MCF 10A (cell line): ENCODE data around the gene BMERB1. TPM values are rescaled to one million over a fixed set of nuclear protein-coding genes. Genes with fewer than 3 reads are reported as not detected.

Experiments
- BruUV-seq: library from RNA; stranded (reverse); fragments of 400-500 nt; replicated peaks from 2 replicates; lab custom pipeline; 2021; lab: Mats Ljungman, UMichigan
- CTCF ChIA-PET: fragments of 300-600 bp; sonication (Branson Sonifier 250); formaldehyde crosslinking; extraction: SDS; loops from one replicate; lab custom pipeline; 2021; ENCODE audit warnings: antibody characterized with exemption, inconsistent platforms; lab: Yijun Ruan, JAX
- POLR2A ChIA-PET: fragments of 300-600, 350-650 bp; sonication (Branson Sonifier 250); formaldehyde crosslinking; extraction: SDS; loops from one replicate; lab custom pipeline; 2020; ENCODE audit warnings: antibody characterized with exemption, inconsistent platforms; lab: Yijun Ruan, JAX
- DNase-seq: peaks from one replicate; pipeline ENCODE4 v3.0.0-alpha.2; 2018; ENCODE audit not compliant: unreplicated experiment
- H3K27ac Mint-ChIP-seq: one replicate; pipeline ENCODE4 v1.8.0; 2022; ENCODE audit warnings: mild to moderate bottlenecking, low read depth, mixed read lengths; ENCODE audit not compliant: unreplicated experiment
- H3K27me3 Mint-ChIP-seq: one replicate; pipeline ENCODE4 v1.8.0; 2022; ENCODE audit warnings: mixed read lengths; ENCODE audit not compliant: insufficient read depth, unreplicated experiment
- H3K36me3 Mint-ChIP-seq: one replicate; pipeline ENCODE4 v1.8.0; 2022; ENCODE audit warnings: mild to moderate bottlenecking, moderate library complexity, mixed read lengths; ENCODE audit not compliant: insufficient read depth, unreplicated experiment
- H3K4me1 Mint-ChIP-seq: one replicate; pipeline ENCODE4 v1.8.0; 2022; ENCODE audit warnings: mixed read lengths; ENCODE audit not compliant: insufficient read depth, unreplicated experiment
- H3K4me3 Mint-ChIP-seq: one replicate; pipeline ENCODE4 v1.8.0; 2022; ENCODE audit warnings: mild to moderate bottlenecking, moderate library complexity, mixed read lengths; ENCODE audit not compliant: unreplicated experiment
- H3K9me3 Mint-ChIP-seq: one replicate; pipeline ENCODE4 v1.8.0; 2022; ENCODE audit warnings: mixed read lengths; ENCODE audit not compliant: unreplicated experiment
- CTCF ChIP-seq: fragments of 200-600 bp; IDR thresholded peaks from one replicate; pipeline ENCODE4 v1.8.0; 2022; ENCODE audit warnings: antibody characterized with exemption, mild to moderate bottlenecking; ENCODE audit not compliant: unreplicated experiment
- intact Hi-C: fragments of 100-400 bp; cut with micrococcal nuclease; formaldehyde crosslinking; loops from 2 replicates; pipeline ENCODE4 v1.14.1; 2022
- total RNA-seq: library from RNA; stranded (reverse); gene quantifications from 2 replicates; pipeline ENCODE4 v1.2.3, GENCODE V29; 2022

Gene BMERB1
- total RNA-seq, 1 experiment from 2014 or later, result 3.3 TPM

GRCh38 chr16:15556130-15556529, 121.7 kb downstream of the BMERB1 start:
- CTCF ChIA-PET, result no interaction called here
- H3K4me3 Mint-ChIP-seq, result no peak overlapping the region
- H3K9me3 Mint-ChIP-seq, result no peaks in the 10 kb centered on the region
- no peak for DNase-seq
- TF ChIP-seq CTCF, result no peak
- H3K4me1 Mint-ChIP-seq, result no peaks in the 10 kb centered on the region
- no peaks in the 10 kb centered on the region for H3K27me3 Mint-ChIP-seq
- no peaks in the 10 kb centered on the region for H3K36me3 Mint-ChIP-seq
- H3K27ac Mint-ChIP-seq, result no peak overlapping the region
- POLR2A ChIA-PET, result no interaction called here
- intact Hi-C loops, result no loop called here
- BruUV-seq, result no TSS peak

- Mint-ChIP-seq H3K9me3 (no peaks in the 10 kb centered on the region), H3K27ac (no peak overlapping the region), H3K36me3 (no peaks in the 10 kb centered on the region), H3K27me3 (no peaks in the 10 kb centered on the region), H3K4me1 (no peaks in the 10 kb centered on the region), H3K4me3 (no peak overlapping the region)
- ChIA-PET POLR2A (no interaction called here), CTCF (interaction anchor here (0.6 kb wide), 1 partner anchor 15 kb away, joined by 3 read pairs; no protein-coding TSS in a partner anchor)
- no peak for DNase-seq
- TF ChIP-seq CTCF, result no peak
- intact Hi-C loops, result no loop called here
- no TSS peak for BruUV-seq
Observed at GRCh38 chr16:15557258-15557657, 122.9 kb downstream of the BMERB1 start.

- no peak overlapping the region for H3K27ac Mint-ChIP-seq
- H3K27me3 Mint-ChIP-seq, result no peaks in the 10 kb centered on the region
- H3K36me3 Mint-ChIP-seq, result peaks cover 5% of the 10 kb centered on the region
- H3K4me3 Mint-ChIP-seq, result no peak overlapping the region
- BruUV-seq, result no TSS peak
- TF ChIP-seq CTCF, result no peak
- CTCF ChIA-PET, result interaction anchor here (0.6 to 1.8 kb wide), 3 partner anchors 9 to 636 kb away, joined by 3 to 8 read pairs (median 7); no protein-coding TSS in a partner anchor
- DNase-seq, result no peak
- POLR2A ChIA-PET, result interaction anchor here (0.7 kb wide), 1 partner anchor 1469 kb away, joined by 3 read pairs; no protein-coding TSS in a partner anchor
- no peaks in the 10 kb centered on the region for H3K4me1 Mint-ChIP-seq
- H3K9me3 Mint-ChIP-seq, result no peaks in the 10 kb centered on the region
- intact Hi-C loops, result no loop called here
Observed at GRCh38 chr16:15559176-15559575, 124.8 kb downstream of the BMERB1 start.

- CTCF ChIA-PET, result interaction anchor here (0.6 to 1.1 kb wide), 3 partner anchors 14 to 524 kb away, joined by 3 to 4 read pairs (median 3); no protein-coding TSS in a partner anchor
- intact Hi-C loops, result no loop called here
- Mint-ChIP-seq H3K27ac (no peak overlapping the region), H3K36me3 (peaks cover 6% of the 10 kb centered on the region), H3K9me3 (no peaks in the 10 kb centered on the region), H3K27me3 (no peaks in the 10 kb centered on the region), H3K4me3 (no peak overlapping the region), H3K4me1 (no peaks in the 10 kb centered on the region)
- DNase-seq, result no peak
- no TSS peak for BruUV-seq
- TF ChIP-seq CTCF, result no peak
- POLR2A ChIA-PET, result interaction anchor here (1.0 kb wide), 1 partner anchor 26 kb away, joined by 6 read pairs; no protein-coding TSS in a partner anchor
Observed at GRCh38 chr16:15564604-15565339, 130.4 kb downstream of the BMERB1 start.
